HG03565 (cell line): ENCODE data around the gene PRSS58.
A peak's percentile ranks its signal among the peaks of the same experiment; 100 is the strongest.

Source experiments
- ATAC-seq: cut with Tn5 transposase; IDR thresholded peaks from one replicate; pipeline ENCODE4 v1.9.1; 2021; ENCODE audit warnings: mild to moderate bottlenecking, moderate library complexity; ENCODE audit not compliant: unreplicated experiment

The PRSS58 gene, protein sequence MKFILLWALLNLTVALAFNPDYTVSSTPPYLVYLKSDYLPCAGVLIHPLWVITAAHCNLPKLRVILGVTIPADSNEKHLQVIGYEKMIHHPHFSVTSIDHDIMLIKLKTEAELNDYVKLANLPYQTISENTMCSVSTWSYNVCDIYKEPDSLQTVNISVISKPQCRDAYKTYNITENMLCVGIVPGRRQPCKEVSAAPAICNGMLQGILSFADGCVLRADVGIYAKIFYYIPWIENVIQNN

GRCh38 chr7:142257958-142258357 is at the start of gene PRSS58:
TSS of gene PRSS58 (minus strand) at chr7:142258058. CDS start at chr7:142257707, 351 bp downstream.
- ATAC-seq: no peak

- no peak for ATAC-seq
These were observed 49.5 kb upstream of the PRSS58 start for GRCh38 chr7:142307246-142307900.

DNA sequence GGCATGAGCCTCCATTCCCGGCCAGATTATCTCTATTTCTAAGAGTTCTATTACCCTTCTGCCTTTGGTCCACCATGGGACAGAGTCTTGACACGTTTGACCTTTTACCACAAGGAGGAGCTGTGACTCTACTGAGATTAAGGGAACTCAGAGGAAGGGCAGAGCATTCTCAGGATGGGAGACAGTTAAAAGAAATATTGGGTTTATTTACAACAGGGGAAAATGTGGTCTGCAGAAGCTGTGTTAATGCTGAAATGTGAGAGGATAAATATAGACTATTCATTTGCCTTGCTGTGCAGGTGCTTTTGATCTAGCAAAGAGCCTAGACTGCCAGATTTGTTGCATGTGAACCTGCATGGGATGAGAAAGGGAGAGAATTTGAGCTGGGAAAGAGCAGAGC is 45.8 kb upstream of the PRSS58 start:
- ATAC-seq: peak; percentile 44

DNA sequence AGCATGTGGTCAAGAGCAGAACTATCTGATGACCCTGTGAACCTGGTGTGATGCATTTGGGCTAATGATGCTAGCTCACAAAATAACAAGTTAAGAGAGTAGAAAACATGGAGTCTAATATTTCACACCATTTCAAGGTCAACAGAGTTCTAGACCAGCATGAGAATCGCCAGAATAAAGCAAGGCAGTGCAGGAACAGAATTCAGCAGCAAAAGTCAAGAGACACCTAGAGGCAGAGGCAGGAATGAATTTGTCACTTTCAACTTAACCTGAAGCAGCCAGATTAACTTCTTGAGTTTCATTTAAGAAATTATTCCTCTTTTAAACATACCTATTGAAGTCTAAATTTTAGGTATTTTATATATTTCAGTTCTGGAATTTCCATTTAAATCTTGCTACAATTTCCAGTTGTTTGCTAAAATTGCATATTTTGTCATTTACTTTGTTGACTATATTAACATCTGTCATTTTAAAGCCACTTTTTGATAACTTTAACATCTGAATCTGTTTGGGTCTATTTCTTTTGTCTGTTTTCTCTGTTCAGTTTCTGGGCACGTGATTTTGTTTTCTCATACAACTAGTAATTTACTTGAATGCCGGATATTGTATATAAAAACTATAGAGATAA is 44.2 kb upstream of the PRSS58 start:
- no peak for ATAC-seq

GRCh38 chr7:142301299-142301698 is 43.4 kb upstream of the PRSS58 start:
- no peak for ATAC-seq

- ATAC-seq: no peak
These were observed 42.8 kb upstream of the PRSS58 start for GRCh38 chr7:142300689-142301088.

DNA sequence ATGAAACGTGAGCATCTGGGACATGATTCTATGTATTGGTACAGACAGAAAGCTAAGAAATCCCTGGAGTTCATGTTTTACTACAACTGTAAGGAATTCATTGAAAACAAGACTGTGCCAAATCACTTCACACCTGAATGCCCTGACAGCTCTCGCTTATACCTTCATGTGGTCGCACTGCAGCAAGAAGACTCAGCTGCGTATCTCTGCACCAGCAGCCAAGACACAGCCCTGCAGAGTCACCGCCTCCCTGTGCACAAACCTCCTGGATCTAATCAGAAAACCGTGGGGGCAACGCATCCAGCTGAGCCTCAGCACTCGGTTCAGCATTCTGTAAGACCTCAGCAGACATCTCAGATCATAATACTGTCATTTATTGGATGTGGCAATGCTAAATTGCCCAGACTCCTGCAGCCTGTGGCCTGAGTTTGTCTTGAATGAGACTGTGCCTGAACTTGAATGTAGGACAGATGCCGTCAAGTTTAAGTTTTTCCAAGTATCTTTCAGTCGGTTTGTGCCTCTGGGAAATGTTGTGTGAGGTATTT is 41.5 kb upstream of the PRSS58 start:
- no peak for ATAC-seq

- ATAC-seq: no peak
These were observed 40.8 kb upstream of the PRSS58 start for GRCh38 chr7:142298627-142299026.

GRCh38 chr7:142298009-142298408 is 40.2 kb upstream of the PRSS58 start:
- ATAC-seq: no peak

DNA sequence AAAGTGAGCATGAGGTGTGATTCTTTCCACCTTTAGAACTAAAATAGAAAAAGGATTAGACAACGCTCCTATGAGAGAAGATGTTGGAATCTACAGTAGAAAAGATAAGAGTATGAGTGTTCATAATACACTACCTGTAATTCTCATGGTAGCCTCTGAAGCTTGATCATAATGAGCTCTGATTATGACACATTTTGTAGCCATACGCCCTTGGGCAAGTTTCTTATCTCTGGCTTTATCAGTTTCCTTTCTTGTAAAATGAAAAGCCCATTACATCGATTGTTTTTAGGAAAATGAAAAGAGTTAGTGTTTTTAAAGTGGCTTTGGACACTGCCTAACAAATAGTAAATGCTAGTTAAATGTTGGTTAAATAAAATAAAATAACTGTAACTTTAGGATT is 22.4 kb upstream of the PRSS58 start:
- no peak for ATAC-seq

DNA sequence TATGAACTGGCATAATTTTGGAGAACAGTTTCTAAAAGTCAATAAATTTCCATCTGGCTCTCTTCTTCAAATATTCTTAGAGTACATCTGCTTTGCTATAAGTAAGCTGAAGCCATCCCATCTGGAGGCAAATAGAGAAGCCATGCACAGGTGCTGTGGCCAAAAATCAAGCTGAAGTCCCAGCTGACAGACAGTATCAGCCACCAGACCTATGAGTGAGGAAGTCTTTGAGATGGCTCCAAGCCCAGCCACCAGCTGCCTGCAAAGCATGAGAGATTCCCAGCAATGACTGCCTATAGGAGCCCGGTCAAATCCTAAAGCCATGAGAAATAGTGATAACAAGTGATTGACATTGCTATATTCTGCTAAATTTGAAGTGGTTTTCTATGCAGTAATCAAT is 21.7 kb upstream of the PRSS58 start:
- ATAC-seq: no peak

DNA sequence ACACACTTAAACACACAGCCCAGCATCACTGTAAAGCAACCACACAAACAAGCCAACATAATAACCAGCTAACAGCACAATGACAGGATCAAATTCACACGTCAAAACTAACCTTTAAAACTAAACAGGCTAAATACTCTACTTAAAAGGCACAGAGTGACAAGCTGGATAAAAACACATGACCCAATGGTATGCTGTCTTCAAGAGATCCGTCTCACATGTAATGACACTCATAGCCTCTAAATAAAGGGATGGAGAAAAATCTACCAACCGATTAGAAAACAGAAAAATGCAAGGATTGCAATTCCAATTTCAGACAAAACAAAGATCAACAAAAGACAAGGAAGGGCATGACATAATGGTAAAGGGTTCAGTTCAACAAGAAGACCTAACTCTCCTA is 17.2 kb upstream of the PRSS58 start:
- ATAC-seq: no peak

DNA sequence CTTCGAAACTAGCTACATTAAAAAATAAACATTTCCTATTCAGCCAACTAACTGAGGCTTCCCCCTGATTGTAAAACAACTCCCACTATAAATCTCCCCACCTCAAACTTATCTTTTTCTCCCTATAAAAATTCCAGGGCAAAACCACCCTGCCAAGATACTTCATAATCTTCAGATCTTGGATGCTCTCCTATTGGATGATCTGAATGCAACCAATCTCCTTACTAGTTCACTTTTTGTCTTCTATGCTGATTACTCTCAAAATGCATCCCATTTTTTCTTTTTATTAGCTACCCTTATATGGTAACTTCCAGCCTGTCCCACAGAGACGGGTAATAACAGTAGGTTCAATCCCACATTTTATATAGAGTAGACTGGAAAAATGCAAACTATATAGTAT is 15.0 kb upstream of the PRSS58 start:
- no peak for ATAC-seq

DNA sequence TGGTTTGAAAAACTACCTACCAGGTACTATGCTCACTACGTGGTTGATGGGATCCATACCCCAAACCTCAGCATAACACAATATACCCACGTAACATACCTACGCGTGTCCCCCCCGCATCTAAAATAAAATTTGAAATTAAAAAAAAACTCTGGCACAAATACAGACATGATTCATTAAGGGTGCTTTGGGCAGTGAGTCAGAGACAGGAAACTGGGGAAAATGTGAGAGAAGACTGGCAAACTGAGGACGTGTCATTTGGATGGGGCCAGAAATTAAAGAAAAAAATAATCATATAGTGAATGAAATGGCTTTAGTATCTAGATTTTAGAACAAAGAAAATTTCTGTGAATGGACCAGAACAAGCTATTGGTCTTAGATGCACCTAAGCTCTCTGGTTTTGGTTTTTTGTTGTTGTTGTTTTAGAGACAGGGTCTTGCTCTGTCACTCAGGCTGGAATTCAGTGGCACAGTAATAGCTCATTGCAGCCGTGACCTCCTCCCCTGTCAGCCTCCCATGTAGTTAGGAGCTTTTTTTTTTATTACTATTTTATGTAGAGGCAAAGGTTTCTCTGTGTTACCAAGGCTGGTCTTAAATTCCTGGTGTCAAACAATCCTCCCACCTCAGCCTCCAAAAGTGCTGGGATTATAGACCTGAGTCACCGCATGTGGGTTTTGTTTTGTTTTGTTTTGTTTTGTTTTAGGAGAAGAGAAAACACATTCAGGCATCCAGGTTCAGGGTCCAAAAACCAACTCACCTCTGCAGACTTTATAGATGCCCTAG is 5.9 kb upstream of the PRSS58 start:
- no peak for ATAC-seq

GRCh38 chr7:142250705-142251104 is 7.2 kb downstream of the PRSS58 start:
- ATAC-seq: no peak

DNA sequence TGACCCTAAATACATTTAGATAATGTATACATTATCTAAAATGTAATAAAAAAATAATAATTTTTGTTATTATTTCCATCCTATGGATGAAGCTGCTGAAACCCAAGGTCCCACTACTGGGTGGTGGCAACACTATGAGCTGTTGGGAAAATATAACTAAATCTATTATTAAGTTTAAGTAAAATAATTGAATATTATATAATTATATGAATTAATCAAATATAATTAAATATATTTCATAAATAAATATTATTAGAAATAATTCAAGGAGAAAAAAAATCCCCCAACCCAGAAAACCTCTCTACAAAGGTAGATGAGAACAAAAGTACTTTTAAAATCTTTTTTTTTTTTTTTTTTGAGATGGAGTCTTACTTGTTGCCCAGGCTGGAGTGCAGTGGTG is 7.9 kb downstream of the PRSS58 start:
- ATAC-seq: no peak

DNA sequence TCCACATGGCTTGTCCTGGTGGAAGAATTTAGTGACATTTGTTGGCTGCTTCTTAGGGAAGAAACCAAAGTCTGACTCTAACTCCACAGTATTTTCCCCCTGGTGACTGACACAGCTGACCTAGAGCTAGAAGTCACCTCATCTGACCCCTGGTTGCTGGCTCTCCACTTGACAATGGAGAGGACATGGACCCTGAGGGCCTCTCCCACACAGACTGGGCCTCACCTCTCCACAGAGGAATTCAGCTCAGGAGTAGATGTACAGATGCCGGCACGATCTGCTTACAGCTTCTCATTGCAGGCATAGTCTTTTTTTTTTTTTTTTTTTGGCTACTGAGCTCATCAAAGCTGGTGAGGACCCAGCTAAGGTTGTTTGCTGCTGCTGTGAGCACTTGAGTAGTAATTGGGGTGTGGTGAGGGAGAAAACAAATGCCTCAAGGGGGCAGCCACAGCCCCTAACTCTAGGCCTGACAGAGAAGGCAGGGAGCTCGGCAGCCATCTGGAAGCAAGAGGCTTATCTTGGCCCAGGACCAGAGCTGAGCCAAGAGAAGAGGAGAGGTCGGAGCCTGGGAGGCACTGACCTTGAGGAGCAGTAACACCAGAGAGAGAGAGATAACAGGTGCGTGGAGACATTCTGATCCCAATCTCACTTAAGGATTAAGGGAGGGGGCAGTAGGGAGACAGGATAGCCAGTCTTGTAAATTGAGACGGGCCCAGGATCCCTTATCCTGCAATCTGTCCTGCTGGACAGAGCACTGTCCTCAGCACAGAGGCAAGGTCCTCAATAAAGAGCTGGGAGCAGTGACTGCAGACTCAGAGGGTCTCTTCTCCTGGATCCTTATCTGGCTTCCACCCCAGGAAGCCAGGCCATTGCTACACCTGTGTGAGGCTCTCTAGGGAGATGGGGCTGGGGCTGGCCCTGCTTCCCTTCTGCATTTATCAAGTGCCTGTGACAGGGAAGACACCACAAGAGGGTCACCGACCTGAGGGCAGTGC is 9.4 kb downstream of the PRSS58 start:
- no peak for ATAC-seq

DNA sequence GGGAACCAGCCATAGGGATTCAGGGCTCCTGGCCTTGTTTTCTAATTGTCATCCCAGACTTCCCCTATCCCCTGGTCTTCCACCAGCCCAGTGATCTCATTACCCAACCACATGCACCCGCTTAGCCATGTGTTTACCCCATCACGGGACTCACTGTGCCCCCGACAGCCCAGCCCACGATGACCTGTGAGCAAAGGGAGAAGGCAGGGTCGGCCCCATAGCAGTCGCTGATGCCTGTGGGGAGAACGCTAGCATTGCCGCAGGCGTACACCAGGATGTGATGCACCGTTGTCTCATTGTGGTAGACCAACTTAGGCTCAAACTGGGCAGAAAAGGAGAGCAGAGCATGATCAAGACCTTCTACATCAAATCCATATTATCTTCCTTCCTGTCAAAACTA is 14.0 kb downstream of the PRSS58 start:
- ATAC-seq: no peak

DNA sequence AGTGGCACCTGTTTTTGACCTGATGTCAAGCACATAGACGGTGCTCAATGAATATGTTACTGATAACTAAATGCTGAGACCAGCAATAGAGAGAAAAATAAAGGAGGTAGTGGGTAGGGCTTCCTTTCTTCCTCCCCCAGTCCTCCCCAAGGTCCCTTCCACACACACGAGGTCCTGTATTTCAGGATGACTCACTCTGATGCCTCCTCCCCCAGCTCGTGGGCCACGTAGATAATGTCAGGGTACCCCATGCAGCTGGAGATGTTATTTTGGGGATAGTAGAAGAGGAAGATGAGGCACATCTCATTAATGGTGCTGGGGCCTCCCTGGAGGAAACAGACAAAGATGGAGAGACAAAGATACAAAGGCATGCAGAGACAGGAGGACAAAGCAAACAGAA is 17.3 kb downstream of the PRSS58 start:
- no peak for ATAC-seq

- ATAC-seq: no peak
These were observed 26.1 kb downstream of the PRSS58 start for GRCh38 chr7:142231716-142232115.
